NCI-H2107 treated with DMSO at 0.1 percent for 48 hours (cell line): ENCODE data around the gene POLR2J3.
"Not testable (repeated sequence)": the region's sequence is repeated elsewhere in the genome, so short reads cannot be mapped to it uniquely, and the experiment has no call there.

Experiments used
- DNase-seq: peaks from one replicate; lab custom pipeline; 2025; ENCODE audit not compliant: unreplicated experiment; lab: John Stamatoyannopoulos, UW

The POLR2J3 gene

DNA sequence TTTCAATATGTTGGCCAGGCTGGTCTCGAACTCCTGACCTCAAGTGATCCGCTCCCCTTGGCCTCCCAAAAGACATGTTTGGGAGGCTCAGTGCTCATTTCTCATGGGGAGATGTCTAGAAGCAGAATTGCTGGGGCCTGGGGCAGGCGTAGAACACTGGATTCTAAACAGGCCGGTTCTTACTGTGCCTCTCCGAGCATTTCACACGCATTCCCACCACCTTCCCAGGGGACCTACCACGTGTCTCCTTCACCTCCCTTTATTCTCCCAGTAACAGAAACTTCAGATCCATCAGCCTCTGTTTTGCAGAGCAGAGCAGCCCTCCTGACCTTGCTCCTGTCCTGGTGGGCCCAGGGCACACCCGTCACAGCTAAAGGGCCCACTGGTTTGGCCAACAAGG, 45.2 kb downstream of the POLR2J3 start:
- not testable (repeated sequence) for DNase-seq

DNA sequence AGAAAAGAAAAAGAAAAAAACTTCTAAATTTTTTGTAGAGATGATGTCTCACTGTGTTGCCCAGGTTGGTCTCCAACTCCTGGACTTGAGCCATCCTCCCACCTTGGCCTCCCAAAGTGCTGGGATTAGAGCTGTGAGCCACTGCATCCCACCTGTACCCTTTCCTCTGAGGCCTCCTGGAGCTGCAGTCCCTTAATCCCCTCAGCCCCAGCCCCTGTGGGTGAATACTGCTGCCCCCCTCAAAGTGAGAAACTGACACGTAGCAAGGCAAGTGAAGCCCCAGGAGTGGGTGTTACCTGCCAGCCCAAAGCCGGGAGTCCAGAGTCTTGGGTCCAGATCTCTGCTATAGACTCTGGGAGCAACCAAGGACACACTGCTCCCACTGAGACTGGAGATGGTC, 47.6 kb downstream of the POLR2J3 start:
- not testable (repeated sequence) for DNase-seq

DNA sequence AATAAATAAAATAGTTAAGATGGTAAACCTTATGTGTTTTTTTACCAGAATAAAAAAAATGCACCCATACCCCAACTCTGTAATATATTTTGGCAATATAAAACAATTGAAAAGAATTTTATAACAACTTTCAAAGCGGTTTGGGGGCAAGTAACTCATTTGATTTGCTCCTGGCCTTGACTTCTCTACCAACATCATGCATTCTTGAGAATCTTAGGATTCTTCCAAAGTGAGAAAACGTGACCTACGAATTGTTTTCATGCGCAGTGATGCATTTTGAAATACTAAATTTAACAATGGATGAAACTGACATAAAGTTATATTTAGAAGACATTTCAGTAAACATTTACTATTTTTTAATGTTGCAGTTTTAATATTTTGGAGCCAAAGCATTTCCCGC, 51.6 kb downstream of the POLR2J3 start:
- DNase-seq: not testable (repeated sequence)

DNA sequence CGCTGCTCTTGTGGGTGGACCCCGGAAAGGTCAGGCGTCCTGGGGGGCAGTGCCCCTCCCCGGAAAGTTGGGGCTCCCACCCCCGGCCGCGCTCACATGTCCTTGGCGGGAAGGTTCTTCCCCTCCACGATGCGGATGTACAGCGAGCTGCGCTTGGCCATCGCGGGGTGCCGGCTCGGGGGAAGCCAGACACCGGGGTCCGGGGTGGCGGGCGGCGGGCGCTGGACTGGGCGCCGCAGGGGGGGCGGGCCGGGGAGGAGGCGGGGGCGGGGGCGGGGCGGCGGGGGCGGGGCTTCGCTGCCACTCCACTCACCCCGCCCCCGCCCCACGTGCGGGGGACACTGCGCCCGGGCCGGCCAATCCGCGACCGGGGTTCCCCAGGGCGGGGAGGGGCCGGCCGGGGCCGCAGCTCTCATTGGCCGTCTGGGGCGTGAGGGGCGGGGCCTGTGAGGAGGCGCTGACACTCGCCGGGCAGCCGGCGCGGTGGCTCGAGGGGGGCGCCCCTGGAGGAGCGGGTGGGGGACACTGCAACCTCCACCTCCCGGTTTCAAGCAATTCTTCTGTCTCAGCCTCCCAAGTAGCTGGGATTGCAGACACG, 54.7 kb downstream of the POLR2J3 start, which contains the start of gene RASA4B:
Gene RASA4B, minus strand, starts transcription at position 228 of the 598 bp plus-strand sequence. Its CDS starts 67 bp downstream, at position 161.
- DNase-seq: not testable (repeated sequence)
